Parathyroid adenoma (tissue), 2 donors: ENCODE data around the gene GRID1.

Experiments
- H2AFZ ChIP-seq: fragments of 300-600 bp; sonication (generic); one replicate; pipeline ENCODE4 v1.7.0; 2017; ENCODE audit warnings: antibody characterized with exemption, mild to moderate bottlenecking
- H3K27ac ChIP-seq: fragments of 300-600 bp; sonication (generic); one replicate; pipeline ENCODE4 v1.7.0; 2017
- H3K27me3 ChIP-seq: fragments of 300-600 bp; sonication (generic); one replicate; pipeline ENCODE4 v1.7.0; 2017; ENCODE audit warnings: low read length; ENCODE audit not compliant: control insufficient read depth, insufficient read depth
- H3K36me3 ChIP-seq: fragments of 300-600 bp; sonication (generic); one replicate; pipeline ENCODE4 v1.7.0; 2017; ENCODE audit warnings: low read length; ENCODE audit not compliant: control insufficient read depth, insufficient read depth
- H3K4me1 ChIP-seq: fragments of 300-600 bp; sonication (generic); one replicate; pipeline ENCODE4 v1.7.0; 2017; ENCODE audit warnings: control low read depth
- H3K4me2 ChIP-seq: fragments of 300-600 bp; sonication (generic); one replicate; pipeline ENCODE4 v1.7.0; 2017; ENCODE audit warnings: low read length
- H3K4me3 ChIP-seq: fragments of 300-600 bp; sonication (generic); one replicate; pipeline ENCODE4 v1.7.0; 2017; ENCODE audit warnings: low read depth, low read length
- H3K79me2 ChIP-seq: fragments of 300-600 bp; sonication (generic); one replicate; pipeline ENCODE4 v1.7.0; 2017; ENCODE audit warnings: control low read depth
- H3K9ac ChIP-seq: fragments of 300-600 bp; sonication (generic); one replicate; pipeline ENCODE4 v1.7.0; 2017; ENCODE audit warnings: mild to moderate bottlenecking
- H3K9me3 ChIP-seq: fragments of 300-600 bp; sonication (generic); one replicate; pipeline ENCODE4 v1.7.0; 2017; ENCODE audit warnings: low read length; ENCODE audit not compliant: control insufficient read depth
- TF ChIP-seq, protein P1 (sequence below): fragments of 300-600 bp; sonication (generic); IDR thresholded peaks from one replicate; pipeline ENCODE4 v1.7.0; 2017; ENCODE audit warnings: antibody characterized with exemption, mild to moderate bottlenecking
- donor health status: primary hyperparathyroidism.

The GRID1 gene

DNA sequence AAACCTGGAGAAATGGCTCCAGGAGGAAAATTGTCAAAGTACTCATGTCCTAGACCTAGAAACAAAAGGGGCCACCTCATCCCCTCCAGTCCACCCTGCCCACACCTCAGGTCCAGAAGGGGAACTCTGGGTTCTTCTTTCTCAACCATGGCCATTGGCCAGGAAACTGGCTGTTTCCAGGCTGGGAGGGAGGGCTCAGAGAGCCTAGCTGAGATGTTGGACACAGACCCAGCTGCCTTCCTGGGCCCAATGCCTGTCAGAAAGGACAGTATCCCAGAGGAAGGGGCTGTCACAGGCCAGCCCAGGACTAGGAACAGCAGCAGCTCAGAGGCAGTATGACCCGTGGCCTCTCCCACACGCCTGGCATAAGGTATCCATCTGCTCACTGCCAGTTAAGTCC, 9.6 kb downstream of the GRID1 start:
- H3K4me3 ChIP-seq = no peak overlapping the region
- H2AFZ ChIP-seq = no peak overlapping the region
- H3K79me2 ChIP-seq = no peaks in the 10 kb centered on the region
- H3K27me3 ChIP-seq = no peaks in the 10 kb centered on the region
- TF ChIP-seq, protein P1, sequence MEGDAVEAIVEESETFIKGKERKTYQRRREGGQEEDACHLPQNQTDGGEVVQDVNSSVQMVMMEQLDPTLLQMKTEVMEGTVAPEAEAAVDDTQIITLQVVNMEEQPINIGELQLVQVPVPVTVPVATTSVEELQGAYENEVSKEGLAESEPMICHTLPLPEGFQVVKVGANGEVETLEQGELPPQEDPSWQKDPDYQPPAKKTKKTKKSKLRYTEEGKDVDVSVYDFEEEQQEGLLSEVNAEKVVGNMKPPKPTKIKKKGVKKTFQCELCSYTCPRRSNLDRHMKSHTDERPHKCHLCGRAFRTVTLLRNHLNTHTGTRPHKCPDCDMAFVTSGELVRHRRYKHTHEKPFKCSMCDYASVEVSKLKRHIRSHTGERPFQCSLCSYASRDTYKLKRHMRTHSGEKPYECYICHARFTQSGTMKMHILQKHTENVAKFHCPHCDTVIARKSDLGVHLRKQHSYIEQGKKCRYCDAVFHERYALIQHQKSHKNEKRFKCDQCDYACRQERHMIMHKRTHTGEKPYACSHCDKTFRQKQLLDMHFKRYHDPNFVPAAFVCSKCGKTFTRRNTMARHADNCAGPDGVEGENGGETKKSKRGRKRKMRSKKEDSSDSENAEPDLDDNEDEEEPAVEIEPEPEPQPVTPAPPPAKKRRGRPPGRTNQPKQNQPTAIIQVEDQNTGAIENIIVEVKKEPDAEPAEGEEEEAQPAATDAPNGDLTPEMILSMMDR = no peak
- no peak overlapping the region for H3K27ac ChIP-seq
- no peak overlapping the region for H3K9ac ChIP-seq
- H3K4me2 ChIP-seq = no peak overlapping the region
- H3K36me3 ChIP-seq = no peaks in the 10 kb centered on the region
- H3K9me3 ChIP-seq = no peaks in the 10 kb centered on the region
- no peaks in the 10 kb centered on the region for H3K4me1 ChIP-seq

- H3K4me2 ChIP-seq = no peak overlapping the region
- H2AFZ ChIP-seq = no peak overlapping the region
- H3K27me3 ChIP-seq = no peaks in the 10 kb centered on the region
- H3K79me2 ChIP-seq = no peaks in the 10 kb centered on the region
- TF ChIP-seq, protein P1 = no peak
- H3K4me3 ChIP-seq = no peak overlapping the region
- no peaks in the 10 kb centered on the region for H3K9me3 ChIP-seq
- no peak overlapping the region for H3K27ac ChIP-seq
- no peaks in the 10 kb centered on the region for H3K4me1 ChIP-seq
- H3K36me3 ChIP-seq = no peaks in the 10 kb centered on the region
- H3K9ac ChIP-seq = no peak overlapping the region
These were observed 10.3 kb downstream of the GRID1 start for GRCh38 chr10:86356296-86356695.

DNA sequence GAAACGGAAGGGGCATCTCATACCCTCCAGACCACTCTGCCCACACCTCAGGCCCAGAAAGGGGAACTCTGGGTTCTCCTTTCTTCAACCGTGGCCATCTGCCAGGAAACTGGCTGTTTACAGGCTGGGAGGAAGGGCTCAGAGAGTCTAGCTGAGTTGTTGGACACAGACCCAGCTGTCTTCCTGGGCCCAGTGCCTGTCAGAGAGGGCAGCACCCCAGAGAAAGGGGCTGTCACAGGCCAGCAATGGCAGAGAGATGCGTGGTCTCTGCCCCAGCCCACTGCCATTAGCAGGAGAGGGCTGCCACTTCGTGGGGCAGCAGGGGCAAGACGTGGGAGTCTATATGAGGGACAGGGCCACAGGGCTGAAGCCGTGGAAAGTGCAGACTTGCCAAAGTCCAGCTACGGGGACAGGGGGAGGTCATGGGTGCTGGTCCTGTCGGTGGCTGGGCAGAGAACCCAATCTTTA, 11.0 kb downstream of the GRID1 start:
- TF ChIP-seq, protein P1 = no peak
- H2AFZ ChIP-seq = no peak overlapping the region
- H3K36me3 ChIP-seq = no peaks in the 10 kb centered on the region
- H3K9me3 ChIP-seq = no peaks in the 10 kb centered on the region
- H3K9ac ChIP-seq = no peak overlapping the region
- no peak overlapping the region for H3K27ac ChIP-seq
- H3K4me3 ChIP-seq = no peak overlapping the region
- H3K27me3 ChIP-seq = no peaks in the 10 kb centered on the region
- H3K79me2 ChIP-seq = no peaks in the 10 kb centered on the region
- no peaks in the 10 kb centered on the region for H3K4me1 ChIP-seq
- H3K4me2 ChIP-seq = no peak overlapping the region

GRCh38 chr10:86354761-86355540, 11.6 kb downstream of the GRID1 start:
- no peaks in the 10 kb centered on the region for H3K9me3 ChIP-seq
- H3K36me3 ChIP-seq = no peaks in the 10 kb centered on the region
- H3K4me3 ChIP-seq = no peak overlapping the region
- no peak overlapping the region for H2AFZ ChIP-seq
- no peak overlapping the region for H3K4me2 ChIP-seq
- H3K9ac ChIP-seq = no peak overlapping the region
- TF ChIP-seq, protein P1 = no peak
- H3K27ac ChIP-seq = no peak overlapping the region
- H3K79me2 ChIP-seq = no peaks in the 10 kb centered on the region
- no peaks in the 10 kb centered on the region for H3K27me3 ChIP-seq
- H3K4me1 ChIP-seq = no peaks in the 10 kb centered on the region
